ENCODE measurements around the gene FXYD6. TPM values are rescaled to one million over a fixed set of nuclear protein-coding genes. Genes with fewer than 3 reads are reported as not detected.

The FXYD6 gene
- total RNA-seq, 1 donor from 2014 or later: not detected

GRCh38 chr11:117806846-117807245, 69.6 kb downstream of the FXYD6 start:
- ATAC-seq (ENCODE audit: low read depth): no peak
- intact Hi-C loops (cut with micrococcal nuclease): loop anchor here (1.0 to 2.0 kb wide), 6 partner anchors 10 to 364 kb away; no protein-coding TSS in a partner anchor
- Mint-ChIP-seq H3K27me3 (peaks cover 5% of the 10 kb centered on the region), H3K27ac (no peak overlapping the region), H3K36me3 (ENCODE audit: low read depth) (no peaks in the 10 kb centered on the region), H3K4me1 (peaks cover 15% of the 10 kb centered on the region), H3K9me3 (no peaks in the 10 kb centered on the region), H3K4me3 (no peak overlapping the region)
- DNase-seq: no peak
- TF ChIP-seq, protein P1, sequence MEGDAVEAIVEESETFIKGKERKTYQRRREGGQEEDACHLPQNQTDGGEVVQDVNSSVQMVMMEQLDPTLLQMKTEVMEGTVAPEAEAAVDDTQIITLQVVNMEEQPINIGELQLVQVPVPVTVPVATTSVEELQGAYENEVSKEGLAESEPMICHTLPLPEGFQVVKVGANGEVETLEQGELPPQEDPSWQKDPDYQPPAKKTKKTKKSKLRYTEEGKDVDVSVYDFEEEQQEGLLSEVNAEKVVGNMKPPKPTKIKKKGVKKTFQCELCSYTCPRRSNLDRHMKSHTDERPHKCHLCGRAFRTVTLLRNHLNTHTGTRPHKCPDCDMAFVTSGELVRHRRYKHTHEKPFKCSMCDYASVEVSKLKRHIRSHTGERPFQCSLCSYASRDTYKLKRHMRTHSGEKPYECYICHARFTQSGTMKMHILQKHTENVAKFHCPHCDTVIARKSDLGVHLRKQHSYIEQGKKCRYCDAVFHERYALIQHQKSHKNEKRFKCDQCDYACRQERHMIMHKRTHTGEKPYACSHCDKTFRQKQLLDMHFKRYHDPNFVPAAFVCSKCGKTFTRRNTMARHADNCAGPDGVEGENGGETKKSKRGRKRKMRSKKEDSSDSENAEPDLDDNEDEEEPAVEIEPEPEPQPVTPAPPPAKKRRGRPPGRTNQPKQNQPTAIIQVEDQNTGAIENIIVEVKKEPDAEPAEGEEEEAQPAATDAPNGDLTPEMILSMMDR (IDR thresholded peaks at IDR 0.05): no peak
- ChIA-PET POLR2A (interaction anchor here (0.5 to 3.3 kb wide), 8 partner anchors 11 to 246 kb away, joined by 3 to 63 read pairs (median 6); partner anchors contain the start of gene IL10RA), CTCF (interaction anchor here (0.7 to 9.4 kb wide), 30 partner anchors 7 to 381 kb away, joined by 3 to 265 read pairs (median 5); partner anchors contain the start of genes FXYD2 and IL10RA)

GRCh38 chr11:117805045-117805444, 71.4 kb downstream of the FXYD6 start:
- ChIA-PET CTCF (interaction anchor here (1.0 to 9.4 kb wide), 3 partner anchors 9 to 249 kb away, joined by 3 to 265 read pairs (median 93); partner anchors contain the start of gene FXYD2), POLR2A (interaction anchor here (1.2 kb wide), 1 partner anchor 12 kb away, joined by 3 read pairs; no protein-coding TSS in a partner anchor)
- H3K27ac Mint-ChIP-seq: no peak overlapping the region
- ATAC-seq (ENCODE audit: low read depth) (no peak), DNase-seq (no peak)
- peaks cover 5% of the 10 kb centered on the region for H3K27me3 Mint-ChIP-seq
- H3K9me3 Mint-ChIP-seq: no peaks in the 10 kb centered on the region
- H3K4me3 Mint-ChIP-seq: no peak overlapping the region
- TF ChIP-seq, protein P1 (IDR thresholded peaks at IDR 0.05): no peak
- H3K4me1 Mint-ChIP-seq: peaks cover 11% of the 10 kb centered on the region
- no peaks in the 10 kb centered on the region for H3K36me3 Mint-ChIP-seq (ENCODE audit: low read depth)
- intact Hi-C loops (cut with micrococcal nuclease): no loop called here

DNA sequence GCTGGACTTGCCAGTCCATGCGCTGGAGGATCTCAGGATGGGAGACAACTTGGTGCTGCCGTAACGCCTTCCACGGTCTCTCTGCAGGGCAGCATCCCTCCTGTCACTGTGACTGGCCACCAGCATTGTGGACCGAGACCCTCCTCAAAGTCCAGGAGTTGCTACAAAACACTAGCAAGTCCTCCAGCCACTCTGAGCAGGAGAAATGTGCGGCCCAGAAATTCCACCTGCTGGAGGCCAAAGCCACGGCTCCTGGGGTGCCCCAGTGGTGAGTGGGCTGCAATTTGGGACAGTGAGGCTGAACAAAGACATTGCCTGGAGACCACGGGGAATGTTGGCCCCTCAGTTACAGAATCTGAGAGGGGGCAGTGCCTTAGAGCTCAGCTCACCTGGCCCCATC, 72.6 kb downstream of the FXYD6 start:
- CTCF ChIA-PET: interaction anchor here (1.8 to 9.4 kb wide), 2 partner anchors 16 to 143 kb away, joined by 6 to 265 read pairs; partner anchors contain the start of gene FXYD2
- TF ChIP-seq, protein P1 (IDR thresholded peaks at IDR 0.05): no peak
- POLR2A ChIA-PET: interaction anchor here (1.2 kb wide), 1 partner anchor 13 kb away, joined by 3 read pairs; no protein-coding TSS in a partner anchor
- Mint-ChIP-seq H3K27me3 (peaks cover 2% of the 10 kb centered on the region), H3K4me3 (no peak overlapping the region), H3K27ac (no peak overlapping the region), H3K36me3 (ENCODE audit: low read depth) (no peaks in the 10 kb centered on the region), H3K4me1 (peaks cover 5% of the 10 kb centered on the region), H3K9me3 (no peaks in the 10 kb centered on the region)
- DNase-seq (no peak), ATAC-seq (ENCODE audit: low read depth) (no peak)
- intact Hi-C loops (cut with micrococcal nuclease): no loop called here

GRCh38 chr11:117799634-117800033, 76.8 kb downstream of the FXYD6 start:
- peaks cover 19% of the 10 kb centered on the region for H3K27me3 Mint-ChIP-seq
- peaks cover 18% of the 10 kb centered on the region for H3K4me1 Mint-ChIP-seq
- ATAC-seq (ENCODE audit: low read depth) (no peak), DNase-seq (no peak)
- H3K9me3 Mint-ChIP-seq: no peaks in the 10 kb centered on the region
- H3K36me3 Mint-ChIP-seq (ENCODE audit: low read depth): no peaks in the 10 kb centered on the region
- ChIA-PET POLR2A (no interaction called here), CTCF (interaction anchor here (1.1 kb wide), 1 partner anchor 8 kb away, joined by 3 read pairs; no protein-coding TSS in a partner anchor)
- no peak overlapping the region for H3K27ac Mint-ChIP-seq
- intact Hi-C loops (cut with micrococcal nuclease): no loop called here
- TF ChIP-seq, protein P1 (IDR thresholded peaks at IDR 0.05): no peak
- no peak overlapping the region for H3K4me3 Mint-ChIP-seq

DNA sequence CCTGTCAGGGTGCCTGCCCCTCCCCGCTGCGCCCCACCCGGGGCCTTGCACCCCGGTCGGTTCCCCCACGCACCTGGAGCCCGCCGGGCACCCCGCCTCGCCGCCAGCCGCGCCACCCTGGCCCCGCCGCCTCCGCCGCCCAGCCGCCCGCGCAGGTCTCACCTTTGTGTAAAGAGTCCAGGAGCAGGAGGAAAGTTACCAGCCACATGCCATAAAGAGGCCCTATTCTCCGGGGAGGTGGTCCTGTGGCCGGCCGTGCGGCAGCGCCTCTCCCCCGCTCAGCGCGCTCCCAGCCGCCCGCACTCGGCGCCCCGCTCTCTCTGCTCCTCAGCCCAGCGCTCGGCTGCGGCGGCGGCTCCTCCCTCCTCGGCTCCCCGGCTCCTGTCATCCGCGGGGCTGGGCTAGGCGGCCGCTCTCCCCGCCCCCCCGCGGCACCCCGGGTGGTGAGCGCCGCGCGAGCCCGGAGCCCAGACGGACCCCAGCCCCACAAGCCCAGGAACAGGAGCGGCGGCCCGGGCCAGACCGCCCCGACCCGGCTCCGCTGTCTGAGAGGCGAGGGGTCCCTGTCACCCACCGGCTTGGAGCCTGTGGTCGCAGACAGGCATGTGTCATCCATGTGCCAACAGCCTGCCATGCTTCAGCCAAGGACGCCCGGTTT, 79.5 kb downstream of the FXYD6 start, which contains the start of gene DSCAML1:
DSCAML1 (minus strand) TSS at position 345 of the 658 bp plus-strand sequence; CDS start at position 208, 137 bp downstream.
- intact Hi-C loops (cut with micrococcal nuclease): no loop called here
- Mint-ChIP-seq H3K9me3 (no peaks in the 10 kb centered on the region), H3K27ac (no peak within 1 kb of the TSS), H3K4me3 (peak within 1 kb of the TSS; percentile 35), H3K36me3 (ENCODE audit: low read depth) (no peaks in the 10 kb centered on the region), H3K4me1 (peaks cover 18% of the 10 kb centered on the region), H3K27me3 (peaks cover 44% of the 10 kb centered on the region)
- TF ChIP-seq, protein P1 (IDR thresholded peaks at IDR 0.05): no peak
- ChIA-PET POLR2A (no interaction called here), CTCF (interaction anchor here (1.3 to 1.7 kb wide), 2 partner anchors 10 to 12 kb away, joined by 3 to 5 read pairs; no protein-coding TSS in a partner anchor)
- ATAC-seq (ENCODE audit: low read depth) (peak; percentile 72), DNase-seq (peak; percentile 24)
